Measurements from ENCODE around the gene HACD2.
"Not testable (repeated sequence)": the region's sequence is repeated elsewhere in the genome, so short reads cannot be mapped to it uniquely, and the experiment has no call there.

HACD2 gene

DNA sequence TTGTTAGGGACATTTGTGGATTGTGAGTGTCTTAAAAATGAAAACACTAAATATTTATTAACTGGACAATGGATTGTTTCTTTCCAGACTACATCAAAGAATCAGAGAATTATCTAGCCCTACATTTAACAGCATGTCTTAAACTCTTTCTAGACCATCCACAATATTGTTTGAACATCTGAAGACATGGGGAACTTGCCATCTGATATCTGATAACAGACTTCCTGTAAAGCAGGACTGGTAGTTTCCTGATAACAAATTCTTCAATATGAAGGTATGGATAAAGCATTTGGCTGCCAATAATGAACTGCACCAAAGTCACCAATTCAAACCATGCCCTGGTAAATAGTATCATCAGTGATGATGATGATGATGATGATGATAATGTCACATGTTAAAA, 26.2 kb upstream of the HACD2 start:
- no peak for DNase-seq

- DNase-seq: no peak
Observed at GRCh38 chr3:123610331-123610730, 25.5 kb upstream of the HACD2 start.

DNA sequence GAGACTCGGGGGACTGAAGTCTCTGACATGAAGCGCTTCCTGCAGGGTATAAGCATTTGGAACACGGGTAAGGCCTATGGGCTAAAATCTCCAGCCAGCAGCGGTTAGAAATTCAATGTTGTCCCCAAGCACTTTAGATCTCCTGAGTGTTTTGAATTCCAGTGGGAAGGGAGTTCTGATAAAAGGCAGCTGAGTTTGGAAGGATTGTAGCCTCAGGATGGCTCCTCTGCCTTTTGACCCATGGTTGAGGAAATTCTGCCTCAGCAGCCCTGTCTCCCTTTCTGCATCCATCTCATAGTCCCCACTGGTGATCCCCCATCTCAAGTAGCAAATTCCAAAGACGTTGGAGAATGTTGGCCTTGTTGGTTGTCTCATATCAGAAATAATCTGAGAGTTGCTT, 24.2 kb upstream of the HACD2 start:
- DNase-seq: no peak

GRCh38 chr3:123608263-123608937, 23.5 kb upstream of the HACD2 start:
- no peak for DNase-seq

- DNase-seq: no peak
Observed at GRCh38 chr3:123606527-123606926, 21.7 kb upstream of the HACD2 start.

GRCh38 chr3:123605789-123606234, 21.0 kb upstream of the HACD2 start:
- DNase-seq: no peak

- not testable (repeated sequence) for DNase-seq
Observed at GRCh38 chr3:123603153-123603552, 18.3 kb upstream of the HACD2 start.

DNA sequence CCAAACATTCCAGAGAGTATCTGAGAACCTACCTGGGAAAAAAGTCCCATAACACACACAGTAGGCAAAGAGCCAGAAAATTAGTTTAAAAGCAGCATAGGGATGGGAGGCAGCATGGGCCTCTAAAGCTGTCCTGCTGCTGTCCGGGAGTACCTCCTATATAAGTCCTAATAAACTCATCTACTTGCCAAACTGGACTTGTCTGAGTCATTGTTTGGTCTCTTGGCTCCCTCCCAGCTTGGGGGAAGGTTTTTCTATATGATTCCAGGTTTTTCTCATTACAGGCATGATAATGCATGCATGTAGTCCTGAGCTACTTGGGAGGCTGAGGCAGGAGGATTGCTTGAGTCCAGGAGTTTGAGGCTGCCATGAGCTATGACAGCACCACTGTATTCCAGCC, 17.5 kb upstream of the HACD2 start:
- DNase-seq: no peak

GRCh38 chr3:123600863-123601262, 16.0 kb upstream of the HACD2 start:
- DNase-seq: not testable (repeated sequence)

DNA sequence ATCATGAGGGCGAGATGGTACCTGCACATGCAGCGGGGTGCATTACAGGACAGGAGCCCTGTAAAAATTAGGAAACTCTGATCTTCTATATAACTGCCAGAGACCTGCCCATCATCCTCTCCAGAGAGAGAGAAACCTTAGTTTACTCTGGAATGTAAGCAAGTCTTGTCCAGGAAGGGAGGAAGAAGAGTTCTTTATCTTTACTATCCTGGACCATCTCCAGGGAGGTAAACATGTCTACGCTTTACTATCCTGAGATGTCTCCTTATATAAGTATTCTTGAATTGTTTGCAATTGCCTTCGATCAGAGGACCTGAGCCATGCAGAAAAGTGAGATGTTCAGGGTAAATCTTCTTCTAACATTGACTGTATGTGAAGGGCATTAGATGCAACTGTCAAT, 12.7 kb upstream of the HACD2 start:
- no peak for DNase-seq

GRCh38 chr3:123595396-123596180, 10.7 kb upstream of the HACD2 start:
- DNase-seq: no peak

- no peak for DNase-seq
Observed at GRCh38 chr3:123593381-123593780, 8.5 kb upstream of the HACD2 start.

- DNase-seq: no peak
Observed at GRCh38 chr3:123590685-123591450, 6.0 kb upstream of the HACD2 start.

DNA sequence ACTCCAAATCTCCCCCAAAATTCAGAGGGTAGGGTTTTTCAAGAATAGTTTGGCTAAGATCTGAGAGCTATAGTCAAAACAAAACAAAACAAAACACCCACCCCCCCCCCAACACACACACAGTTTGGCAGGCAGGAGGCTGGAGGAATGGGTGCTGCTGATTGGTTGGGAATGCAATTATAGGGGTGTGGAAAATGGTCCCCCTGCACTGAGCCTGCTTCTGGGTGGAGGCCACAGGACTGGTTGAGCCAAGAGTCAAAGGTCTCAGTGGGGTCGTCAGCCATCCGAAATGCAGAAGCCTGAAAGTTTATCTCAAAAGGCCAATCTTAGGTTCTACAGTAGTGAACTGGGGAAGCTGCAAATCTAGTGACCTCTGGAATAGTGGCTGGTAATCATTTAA, 2.5 kb upstream of the HACD2 start:
- no peak for DNase-seq

DNA sequence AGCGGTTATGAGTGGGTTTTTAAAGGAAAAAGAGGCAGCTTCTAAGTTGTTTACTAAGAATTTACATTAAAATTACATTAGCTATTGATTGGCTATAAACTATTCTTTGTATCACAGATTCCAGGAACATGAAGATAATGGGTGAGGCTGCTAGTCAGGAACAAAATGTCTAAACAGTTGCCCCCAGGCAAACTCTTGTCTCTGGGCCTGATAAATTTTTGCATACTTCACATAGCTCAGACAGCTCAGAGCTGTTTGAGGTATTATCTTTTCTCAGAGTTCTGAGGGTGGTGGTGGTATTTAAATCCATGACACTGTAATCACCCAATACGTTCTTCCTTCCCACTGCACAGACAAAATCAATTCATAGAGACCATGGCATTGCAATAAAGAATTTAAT, 2.1 kb upstream of the HACD2 start:
- no peak for DNase-seq

DNA sequence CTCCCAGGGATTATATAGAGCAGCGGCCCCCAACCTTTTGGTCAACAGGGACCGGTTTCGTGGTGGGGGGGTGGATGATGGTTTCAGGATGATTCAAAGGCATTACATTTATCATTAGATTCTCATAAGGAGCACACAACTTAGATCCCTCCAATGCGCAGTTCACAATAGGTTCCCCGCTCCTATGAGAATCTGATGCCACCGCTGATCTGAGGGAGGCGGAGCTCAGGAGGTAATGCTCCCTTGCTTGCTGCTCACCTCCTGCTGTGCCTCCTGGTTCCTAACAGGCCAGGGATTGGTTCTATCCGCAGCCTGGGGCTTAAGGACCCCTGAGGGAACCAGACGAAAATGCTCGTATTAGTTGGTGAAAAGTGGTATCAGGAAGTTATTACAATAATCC, 1.3 kb upstream of the HACD2 start:
- DNase-seq: peak in 2 of 5 donors; percentile 3 to 42

DNA sequence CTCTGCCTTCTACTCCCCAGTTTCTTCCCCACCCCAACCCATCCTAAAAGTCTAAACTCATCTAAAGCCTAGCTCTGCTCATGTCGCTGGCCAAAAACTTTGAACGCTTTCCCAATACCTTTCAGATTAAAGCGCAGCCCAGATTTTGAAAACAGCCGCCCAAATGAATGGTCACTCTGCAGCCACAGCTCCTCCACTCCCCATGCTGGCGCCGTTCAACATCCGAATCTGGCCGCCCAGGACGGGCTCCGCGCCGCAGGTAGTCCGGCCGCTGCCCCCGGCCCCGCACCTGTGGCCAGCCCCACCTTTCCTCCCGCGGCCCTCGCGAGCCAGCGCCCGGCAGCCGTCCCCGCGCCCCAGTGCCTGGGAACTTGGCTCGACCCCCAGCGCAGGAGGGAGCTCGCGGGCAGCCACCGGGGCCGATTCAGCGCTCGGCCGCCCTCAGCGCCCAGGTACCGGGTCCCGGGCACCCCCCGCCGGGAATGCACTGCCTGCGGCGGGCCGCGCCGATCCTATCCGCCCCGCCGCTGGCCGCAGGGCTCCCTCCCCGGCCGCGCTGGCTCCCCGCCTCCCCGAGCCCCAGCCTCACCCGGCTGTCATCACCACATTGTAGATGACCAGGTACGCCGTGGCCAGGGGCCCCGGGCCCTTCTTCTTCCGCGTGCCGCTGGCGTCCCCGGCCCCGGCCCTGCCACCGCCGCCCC, 417 bp downstream of the HACD2 start:
- DNase-seq: peak in 3 of 5 donors; percentile 1 to 32 (median 15)

DNA sequence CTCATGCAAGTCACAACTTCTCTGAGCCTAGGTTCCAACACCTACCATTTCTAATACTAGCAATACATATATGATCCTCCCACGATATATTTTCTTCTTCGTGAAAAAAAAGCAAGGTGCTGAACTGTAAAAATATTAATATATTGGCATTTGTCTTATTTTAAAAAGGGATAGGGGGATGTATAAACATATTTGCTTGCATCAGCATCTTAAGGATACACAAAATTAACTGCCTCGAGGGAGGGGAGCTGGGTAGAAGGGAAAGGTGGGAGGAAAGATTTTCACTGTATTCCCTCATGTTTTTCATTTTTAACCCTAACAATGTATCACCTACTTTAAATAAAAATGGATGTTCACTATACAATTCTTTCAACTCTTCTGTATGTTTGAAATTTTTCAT, 1.3 kb downstream of the HACD2 start:
- DNase-seq: no peak

GRCh38 chr3:123582315-123582714, 2.5 kb downstream of the HACD2 start:
- no peak for DNase-seq

DNA sequence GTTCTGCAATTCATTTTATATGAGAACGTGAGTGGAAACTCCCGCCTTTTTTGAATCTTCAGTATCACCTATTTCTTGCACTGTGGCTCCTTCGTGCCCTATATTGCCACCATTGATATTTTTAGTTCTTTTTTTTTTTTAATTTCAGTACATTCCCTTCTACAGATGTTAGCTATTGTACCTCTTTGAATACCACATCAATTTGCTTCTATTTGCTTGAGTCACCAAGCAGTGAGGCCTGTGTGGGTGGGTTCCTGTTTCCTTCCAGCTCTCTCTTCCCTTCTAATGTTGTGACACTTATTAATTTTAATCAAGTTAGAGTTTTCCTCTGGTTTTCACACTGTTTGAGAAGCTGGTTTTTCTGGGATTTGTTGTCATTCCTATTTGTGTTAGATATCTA, 8.7 kb downstream of the HACD2 start:
- DNase-seq: no peak

GRCh38 chr3:123571973-123572365, 12.9 kb downstream of the HACD2 start:
- no peak for DNase-seq

DNA sequence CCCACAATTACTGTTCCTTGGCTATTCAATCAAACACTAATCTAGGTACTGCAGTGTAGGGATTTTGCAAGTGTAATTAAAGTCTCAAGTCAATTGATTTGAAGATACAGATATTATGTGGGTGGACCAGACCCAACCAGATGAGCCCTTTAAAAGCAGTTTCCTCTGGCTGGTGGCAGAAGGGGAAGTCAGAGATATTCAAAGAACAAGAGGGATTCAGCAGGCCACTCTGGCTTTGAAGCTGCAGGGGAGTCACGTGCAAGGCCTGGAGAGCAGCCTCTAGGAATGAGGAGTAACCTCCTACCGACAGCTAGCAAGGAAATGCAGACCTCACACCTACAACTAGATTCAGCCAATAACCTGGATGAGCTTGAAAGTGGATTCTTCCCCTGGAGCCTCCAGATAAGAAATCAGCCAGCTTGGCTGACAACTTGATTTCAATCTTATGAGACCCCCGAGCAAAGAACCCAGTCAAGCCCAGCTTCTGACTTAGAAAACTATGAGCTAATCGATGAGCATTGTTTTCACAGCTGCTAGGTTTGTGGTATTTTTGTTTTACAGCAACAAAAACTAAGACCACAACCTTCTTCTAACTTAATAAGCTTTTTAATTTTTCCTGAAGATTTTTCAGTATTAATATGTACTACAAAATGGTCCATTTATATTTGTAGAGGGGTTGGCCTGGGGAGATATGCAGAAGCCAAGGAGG, 13.4 kb downstream of the HACD2 start:
- no peak for DNase-seq

All from T-helper 1 cell (primary cell).